ENCODE measurements around the gene IL27RA.

Gene IL27RA

DNA sequence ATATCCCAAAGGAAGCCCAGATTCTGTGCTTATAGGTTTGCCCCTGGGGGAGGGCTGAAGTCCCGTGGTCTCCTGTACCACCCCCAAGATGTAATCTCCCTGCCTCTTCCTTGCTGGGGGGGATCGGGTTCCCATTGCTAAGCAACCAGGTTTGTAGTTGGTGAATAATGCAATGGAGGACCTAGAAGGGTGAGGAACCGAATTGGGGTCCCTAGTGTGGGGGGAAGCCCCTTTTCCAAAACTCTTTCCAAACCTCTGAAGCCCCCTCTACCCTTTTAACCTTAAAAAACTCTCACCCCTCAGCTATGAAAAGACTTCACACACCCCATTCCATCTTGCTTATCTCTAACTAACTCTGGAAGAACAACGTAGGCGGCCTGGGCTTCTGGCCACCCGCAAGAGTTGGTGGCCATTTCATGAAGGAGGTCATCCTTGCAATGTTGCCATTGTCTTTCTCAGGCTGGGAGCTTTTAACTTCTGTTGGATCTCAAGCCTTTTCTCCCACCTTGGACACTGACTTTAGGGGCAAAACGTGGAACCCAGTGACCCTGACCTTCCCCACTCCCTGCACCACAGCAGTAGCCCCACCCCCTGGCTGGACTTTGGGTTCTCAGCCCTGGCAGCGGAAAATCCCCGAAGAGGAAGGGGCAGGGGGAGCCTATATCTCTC is 29.7 kb downstream of the IL27RA start:
- no peak for DNase-seq

DNA sequence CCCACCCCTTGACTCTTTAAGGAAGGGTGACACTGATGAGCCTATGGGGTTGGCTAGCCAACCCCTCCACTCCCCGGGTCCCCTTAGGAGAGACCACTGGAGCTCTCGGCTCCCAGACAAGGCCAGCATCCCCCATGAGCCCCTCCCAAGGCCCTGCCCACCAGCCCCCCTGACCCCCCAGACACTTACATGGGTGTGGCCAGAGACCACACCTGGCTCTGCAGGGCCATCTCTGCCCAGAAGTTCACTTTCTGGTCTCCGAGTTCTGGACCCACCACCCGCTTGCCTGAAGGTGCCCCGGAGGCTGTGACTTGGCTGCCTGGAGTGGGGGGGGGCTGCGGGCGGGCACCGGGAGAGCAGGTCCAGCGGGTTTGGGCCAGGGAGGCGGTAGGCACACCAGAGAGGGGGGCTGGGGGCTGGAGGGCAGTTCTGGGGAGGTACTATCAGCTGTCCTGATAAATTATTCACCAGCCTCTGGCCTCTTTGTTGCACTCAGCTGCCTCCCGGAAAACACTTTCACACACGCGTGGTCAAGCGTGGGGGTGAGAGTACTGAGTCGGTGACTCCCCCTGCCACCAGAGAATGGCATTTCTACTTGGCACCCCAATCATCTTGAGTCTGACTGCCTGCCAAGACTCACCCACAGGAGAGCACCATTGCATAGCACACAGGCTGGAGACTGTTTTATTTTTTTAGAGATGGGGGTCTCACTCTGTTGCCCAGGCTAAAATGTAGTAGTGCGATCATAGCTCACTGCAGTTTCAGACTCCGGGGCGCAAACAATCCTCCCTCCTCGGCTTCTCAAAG is 30.4 kb downstream of the IL27RA start, which contains the start of gene PALM3:
PALM3 (minus strand) TSS at position 326 of the 807 bp plus-strand sequence; CDS start at position 230, 96 bp downstream.
- DNase-seq, result no peak

DNA sequence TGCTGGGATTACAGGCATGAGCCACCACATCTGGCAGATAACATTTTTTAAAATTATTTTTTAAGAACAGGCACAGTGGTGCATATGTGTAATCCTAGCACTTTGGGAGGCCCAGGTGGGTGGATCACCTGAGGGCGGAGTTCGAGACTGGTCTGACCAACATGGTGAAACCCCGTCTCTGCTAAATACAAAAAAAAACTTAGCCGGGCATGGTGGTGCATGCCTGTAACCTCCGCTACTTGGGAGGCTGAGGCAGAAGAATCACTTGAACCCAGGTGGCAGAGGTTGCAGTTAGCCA is 30.9 kb downstream of the IL27RA start:
- DNase-seq, result no peak

DNA sequence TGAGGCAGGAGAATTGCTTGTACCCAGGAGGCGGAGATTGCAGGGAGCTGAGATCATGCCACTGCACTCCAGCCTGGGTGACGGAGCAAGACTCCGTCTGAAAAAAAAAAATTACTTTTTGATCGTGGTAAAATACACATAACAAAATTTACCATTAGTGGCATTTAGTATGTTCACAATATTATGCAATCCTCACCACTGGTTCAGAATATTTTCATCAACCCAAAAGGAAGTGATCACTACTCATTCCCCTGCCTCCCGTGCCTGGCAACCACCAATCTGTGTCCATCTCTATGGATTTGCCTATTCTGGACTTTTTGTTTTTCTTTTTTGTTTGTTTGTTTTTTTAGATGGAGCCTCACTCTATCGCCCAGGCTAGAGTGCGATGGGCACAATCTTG is 31.5 kb downstream of the IL27RA start:
- no peak for DNase-seq

DNA sequence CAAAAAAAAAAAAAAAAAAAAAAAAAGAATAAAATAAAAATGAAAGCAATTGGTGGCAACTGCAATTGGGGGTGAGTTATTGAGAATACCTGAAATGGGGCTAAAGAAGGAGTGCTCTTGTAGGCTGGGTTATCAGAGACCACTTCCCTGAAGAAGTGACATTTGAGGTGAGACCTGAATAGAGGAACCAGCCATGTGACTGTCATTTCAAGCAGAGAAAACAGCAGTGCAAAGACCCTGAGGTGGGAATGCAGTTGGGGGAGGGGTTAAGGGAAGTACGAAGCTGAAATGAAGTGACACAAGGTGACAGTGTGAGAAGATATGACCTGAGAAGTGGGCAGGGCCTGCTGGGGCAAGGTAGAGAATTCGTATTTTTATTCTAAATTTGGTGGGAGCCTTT is 34.6 kb downstream of the IL27RA start:
- DNase-seq, result no peak

DNA sequence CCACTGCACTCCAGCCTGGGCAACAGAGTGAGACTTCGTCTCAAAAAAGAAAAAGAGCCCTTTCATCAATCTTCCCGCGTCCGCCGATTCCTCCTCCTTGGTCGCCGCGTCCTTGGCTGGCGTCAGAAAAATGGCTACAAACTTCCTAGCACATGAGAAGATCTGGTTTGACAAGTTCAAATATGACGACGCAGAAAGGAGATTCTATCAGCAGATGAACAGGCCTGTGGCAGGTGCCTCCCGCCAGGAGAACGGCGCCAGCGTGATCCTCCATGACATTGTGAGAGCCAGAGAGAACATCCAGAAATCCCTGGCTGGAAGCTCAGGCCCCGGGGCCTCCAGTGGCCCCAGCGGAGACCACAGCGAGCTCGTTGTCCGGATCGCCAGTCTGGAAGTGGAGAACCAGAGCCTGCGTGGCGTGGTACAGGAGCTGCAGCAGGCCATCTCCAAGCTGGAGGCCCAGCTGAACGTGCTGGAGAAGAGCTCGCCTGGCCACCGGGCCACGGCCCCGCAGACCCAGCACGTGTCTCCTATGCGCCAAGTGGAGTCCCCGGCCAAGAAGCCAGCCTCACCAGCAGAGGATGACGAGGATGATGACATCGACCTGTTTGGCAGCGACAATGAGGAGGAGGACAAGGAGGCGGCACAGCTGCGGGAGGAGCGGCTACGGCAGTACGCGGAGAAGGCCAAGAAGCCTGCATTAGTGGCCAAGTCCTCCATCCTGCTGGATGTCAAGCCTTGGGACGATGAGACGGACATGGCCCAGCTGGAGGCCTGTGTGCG is 38.9 kb downstream of the IL27RA start:
- DNase-seq, result no peak

DNA sequence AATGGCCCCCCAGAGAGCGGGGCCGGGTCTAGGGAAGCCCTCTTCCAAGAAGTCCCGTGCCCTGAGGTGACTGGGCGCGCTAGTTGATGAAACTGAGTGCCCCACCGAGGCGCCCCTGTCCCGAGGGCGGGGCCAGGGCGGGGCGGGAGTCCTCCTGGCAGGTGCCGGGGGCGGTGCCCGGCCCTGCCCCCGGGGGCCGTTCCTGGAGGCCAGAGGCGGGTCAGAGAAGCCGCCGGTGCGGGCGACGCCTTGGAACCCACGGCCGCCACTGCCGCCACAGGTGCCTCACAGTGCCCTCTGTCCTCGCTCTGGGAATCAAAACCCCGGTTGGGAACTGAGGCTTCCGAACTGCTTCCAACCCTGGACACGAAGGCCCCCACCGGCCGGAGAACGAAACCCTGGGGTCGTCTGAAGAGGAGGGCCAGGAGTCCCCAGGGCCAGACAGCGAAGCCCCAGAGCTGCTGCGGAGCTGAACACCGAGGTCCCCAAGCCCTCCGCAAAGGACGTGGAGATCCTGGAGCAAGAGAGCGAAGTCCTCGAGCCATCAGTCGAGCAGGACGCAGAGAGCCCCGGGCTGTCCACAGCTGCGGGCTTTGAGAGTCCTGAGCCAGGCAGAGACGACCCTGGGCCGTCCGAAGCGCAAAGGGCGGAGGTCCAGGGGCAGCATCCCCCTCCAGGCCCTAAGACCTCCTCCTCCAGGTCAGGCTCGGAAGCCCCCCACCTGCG is 41.1 kb downstream of the IL27RA start, which contains the start of gene MISP3:
MISP3 (plus strand) TSS at position 252 of the 726 bp plus-strand sequence. CDS start 524 bp downstream, outside the sequence.
- peak; percentile 52 for DNase-seq

DNA sequence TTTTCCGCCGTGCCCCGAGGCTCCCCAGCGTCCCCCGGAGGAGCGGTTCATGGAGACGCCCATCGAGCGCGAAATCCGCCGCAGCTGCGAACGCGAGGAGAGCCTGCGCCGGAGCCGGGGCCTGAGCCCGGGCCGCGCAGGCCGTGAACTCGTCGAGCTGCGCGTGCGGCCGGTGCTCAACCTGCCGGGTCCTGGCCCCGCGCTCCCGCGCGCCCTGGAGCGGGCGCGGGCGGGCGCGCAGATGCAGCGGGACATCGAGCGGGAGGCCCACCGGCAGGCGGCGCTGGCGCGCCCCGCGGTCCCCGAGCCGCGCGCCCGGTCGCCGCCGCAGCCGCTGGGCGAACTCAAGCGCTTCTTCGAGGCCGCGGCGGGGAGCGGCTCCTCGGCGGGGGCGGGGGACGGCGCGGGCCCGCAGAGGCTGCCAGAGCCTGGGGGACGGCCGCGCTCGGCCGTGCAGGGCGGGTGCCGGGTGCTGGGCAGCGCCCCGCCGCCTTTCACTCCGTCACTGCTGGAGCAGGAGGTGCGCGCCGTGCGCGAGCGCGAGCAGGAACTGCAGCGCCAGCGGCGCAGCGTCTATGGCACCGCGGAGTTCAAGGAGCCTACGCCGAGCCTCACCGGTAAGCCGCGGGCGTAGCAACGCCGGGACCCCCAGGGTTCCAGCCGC is 41.8 kb downstream of the IL27RA start:
- peak; percentile 75 for DNase-seq

DNA sequence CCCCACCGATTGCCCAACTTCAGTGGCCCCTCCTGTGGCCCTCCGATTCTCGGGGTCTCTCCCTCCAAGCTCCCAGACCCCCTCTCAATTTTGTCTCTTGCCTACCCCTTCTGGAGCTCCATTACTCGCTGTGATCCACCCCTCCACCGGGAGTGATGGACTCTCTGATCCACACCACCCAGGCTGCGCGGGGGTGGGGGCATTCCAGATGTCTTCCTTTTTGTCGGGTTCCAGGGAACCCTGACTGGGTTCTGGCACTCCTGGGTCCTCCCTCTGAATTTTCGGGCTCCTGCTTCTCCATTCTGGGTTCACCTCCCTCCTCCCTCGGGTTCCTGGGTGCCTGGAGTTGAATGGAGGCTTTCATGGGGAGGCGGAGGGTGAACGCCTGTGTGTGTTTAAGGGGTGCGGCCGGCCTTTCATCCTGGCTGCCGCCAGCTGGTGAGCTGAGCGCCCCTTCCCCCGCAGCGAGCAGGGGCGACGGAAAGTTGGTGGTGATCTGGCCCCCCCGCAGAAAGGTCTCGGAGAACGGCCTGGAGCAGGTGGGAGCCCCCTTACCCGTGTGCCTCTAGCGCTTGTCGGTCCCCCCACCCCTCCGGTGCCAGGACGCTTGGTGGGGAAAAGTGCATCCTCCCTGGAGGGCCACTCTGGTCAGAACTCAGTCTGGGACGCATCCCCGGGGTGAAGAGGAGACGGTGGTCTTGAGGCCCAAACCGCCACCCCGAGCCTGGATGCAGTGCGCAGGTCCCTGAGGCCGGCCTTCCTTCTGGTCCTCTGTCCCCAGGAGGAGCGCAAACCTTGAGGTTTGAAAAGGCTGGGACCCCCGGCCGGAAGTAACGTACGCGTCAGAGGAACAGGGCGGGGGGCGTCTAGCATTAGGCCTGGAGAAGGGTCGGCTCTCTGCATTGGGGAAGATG is 42.6 kb downstream of the IL27RA start:
- DNase-seq, result peak; percentile 51

DNA sequence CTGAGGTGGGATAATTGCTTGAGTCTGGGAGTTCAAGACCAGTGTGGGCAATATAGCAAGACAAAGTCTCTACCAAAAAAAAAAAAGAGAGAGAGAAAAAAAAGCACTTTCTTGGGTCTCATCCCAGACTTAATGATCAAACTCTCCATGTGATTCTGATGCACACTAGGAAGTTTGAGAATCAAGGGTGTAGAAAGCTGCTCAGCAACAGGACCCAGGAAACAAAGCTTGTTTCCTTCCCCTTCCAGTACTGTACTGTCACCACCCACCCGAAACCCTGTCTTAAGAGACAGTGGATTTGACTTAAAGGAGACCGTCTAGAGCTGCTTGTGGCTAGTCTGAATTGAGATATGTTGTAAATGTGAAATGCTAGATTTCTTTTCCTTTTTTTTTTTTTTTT is 46.8 kb downstream of the IL27RA start:
- DNase-seq, result no peak

DNA sequence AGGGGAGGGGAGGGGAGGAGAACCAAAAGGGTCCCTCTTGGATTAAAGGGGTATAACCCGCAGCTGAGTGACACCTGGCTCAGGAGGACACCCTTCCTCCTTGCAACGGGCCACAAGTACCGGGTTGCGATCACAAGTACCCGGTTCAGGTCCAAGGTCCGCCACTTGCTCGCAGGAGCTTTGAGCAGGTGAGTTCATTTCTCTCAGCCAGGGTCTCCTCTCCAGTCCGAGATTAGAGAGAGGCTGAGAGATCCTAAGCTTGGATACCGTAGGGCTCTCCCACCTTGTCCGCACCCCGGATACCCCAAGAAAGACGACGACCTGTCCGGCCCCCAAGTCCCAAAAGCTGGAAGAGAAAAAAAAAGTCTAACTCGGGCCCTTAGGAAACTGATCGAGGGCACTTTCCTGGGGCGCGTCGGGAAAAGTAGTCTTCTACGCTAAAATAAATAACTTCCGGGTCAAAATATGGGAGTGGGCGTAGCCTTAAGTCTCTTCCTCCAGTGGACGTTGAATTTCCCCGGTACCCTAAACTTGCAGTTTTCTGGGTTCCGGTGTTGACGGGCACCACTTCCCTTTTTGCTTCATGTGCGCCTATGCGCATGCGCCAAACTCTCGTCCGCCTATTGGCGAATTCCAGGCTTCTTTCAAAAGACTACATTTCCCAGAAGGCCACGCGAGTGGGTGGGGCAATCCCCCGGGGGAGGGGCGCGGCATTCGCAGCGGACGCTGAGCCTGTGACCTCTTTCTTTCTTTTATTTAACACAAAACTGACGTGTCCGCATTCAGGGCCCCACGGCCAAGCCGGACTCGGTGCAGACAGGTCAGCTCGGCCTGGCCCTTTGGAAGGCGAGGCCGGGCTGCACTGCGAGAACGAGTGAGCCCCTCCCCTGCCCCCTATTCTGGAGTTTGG is 49.6 kb downstream of the IL27RA start:
- DNase-seq, result peak; percentile 100

DNA sequence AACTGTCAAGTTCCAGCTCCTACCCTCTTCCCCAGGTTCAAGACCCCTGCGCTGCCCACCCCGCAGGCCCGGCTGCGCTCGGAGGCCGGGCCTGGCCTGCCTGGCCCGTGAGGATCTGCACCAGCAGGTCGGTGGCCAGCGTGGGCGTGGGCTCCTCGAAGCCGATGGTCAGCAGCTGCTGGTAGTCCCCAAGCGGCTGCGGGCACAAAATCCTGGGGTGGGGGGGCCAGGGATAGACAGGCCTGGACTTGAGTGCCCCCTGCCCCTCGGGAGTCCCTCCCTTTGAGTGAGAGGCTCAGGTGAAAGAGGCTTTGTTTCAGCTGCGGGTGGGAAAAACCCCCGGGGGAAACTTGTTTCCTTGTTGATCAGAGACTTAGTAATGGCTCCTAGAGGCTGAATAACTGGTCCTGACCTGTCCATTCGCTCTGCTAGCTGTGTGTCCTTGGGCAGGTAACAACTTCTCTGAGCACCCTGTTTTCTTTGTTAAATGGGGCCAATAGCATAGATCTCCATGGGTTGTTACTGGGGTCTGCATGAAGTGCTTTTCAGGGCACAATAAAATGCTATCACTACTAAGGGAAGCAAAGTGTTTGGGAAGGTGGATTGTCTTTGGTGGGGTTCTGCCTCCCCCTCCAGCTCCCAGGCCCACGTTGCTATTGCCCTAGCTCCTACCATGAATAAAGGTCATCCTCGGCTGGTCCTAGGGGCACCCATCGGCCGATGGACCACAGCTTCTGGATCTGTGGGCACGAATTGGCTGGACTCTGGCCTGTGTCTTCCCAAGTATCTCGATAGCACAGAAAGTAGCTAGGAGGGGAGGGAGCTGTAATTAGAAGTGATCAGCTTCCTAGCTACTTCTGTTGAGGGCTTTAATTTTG is 50.5 kb downstream of the IL27RA start:
- no peak for DNase-seq

DNA sequence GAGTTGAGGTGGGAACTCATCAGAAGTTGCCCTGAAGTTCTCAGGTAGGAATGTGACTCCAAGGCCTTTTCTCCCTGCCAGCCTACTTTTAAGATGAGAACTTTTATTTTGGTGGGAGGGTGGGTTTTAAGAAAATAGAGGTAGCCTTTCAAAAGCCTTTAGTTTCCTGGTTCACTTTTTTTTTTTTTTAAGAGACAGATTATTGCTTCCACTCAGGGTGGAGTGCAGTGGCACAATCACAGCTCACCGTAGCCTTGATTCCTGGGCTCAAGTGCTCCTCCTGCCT is 51.1 kb downstream of the IL27RA start:
- DNase-seq, result no peak

DNA sequence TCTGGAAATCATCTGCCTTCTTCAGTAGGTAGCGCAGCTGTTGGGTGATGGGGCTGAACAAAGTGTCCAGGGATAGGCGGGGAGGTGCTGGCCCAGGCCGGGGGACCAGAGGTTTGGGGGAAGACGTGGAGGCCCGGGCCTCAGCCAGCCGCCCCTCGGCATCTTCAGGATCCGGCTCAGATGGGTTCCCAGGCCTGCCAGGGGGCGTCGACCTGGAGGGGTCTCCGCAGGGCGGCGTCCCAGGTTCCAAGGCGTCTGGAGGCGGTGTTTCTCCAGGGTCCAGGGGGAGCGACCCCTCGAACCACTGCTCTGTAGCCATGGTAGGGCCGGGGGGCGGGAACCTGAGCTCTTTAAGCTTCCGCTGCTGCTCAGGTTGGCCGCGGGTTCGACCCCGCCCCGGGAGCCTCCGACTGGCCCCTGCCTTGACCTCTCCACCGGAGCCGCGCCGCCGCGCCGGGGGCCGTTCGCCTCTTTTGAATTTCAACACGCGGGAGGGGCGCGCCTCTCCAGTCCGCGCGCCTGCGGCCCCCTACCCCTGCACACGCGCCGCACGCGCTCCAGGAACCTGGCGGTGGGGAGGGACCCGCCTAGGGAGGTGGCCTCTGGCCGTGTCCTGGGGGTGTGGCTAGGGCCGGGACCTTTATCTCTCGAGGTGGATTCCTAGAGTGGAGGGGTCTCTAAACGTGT is 53.9 kb downstream of the IL27RA start, which contains the start of gene C19orf67:
C19orf67 (minus strand) TSS at position 475 of the 687 bp plus-strand sequence; CDS start at position 319, 156 bp downstream.
- DNase-seq, result no peak

DNA sequence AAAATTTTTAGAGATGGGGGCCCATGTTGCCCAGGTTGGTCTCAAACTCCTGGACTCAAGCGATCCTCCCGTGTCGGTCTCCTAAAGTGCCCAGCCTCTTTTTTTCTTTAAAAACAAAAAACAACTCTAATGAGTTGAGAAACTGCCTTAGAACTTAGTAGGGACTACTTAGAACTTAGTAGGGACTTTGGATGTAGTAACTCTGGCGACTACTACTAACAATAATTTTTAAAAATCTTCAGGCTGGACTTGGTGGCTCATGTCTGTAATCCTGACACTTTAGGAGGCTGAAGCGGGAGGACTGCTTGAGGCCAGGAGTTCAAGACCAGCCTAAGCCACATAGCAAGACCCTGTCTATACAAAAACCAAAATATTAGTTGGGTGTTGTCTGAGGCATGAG is 54.5 kb downstream of the IL27RA start:
- DNase-seq, result no peak

DNA sequence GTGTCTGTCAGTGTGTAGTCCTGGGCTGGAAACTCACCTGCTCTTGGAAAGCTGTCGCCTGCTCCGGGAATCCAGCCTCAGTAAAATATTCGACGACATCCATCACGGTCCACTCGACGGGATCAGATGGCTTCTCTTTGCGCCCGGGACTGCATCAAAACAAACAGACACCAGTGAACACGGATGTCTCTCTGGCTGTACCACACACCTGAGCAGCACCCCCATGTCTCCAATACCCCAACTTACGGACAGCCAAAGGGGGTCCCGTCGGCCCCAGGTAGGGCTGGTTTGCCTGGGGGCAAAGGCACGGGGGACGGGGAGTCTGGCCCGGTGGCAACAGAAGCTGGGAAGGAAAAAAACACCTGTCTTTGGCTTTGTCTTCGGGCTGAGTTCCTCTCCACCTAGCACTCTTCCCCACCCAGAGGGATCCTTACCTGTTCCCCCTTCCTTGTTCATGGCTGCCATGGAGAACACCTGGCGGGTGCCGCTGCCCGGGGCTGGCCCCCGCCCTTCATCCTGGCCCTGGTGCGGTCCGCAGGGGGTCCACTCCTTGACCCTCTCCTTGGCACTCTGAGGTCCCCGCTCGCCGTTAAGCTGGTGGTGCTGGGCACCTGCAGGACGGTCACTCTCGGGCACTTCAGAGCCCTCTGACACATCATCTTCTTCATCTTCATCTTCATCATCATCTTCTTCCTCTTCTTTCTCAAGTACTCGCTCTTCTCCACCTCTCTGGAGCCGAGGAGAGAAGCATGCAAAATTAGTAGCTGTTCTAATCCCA is 57.3 kb downstream of the IL27RA start:
- DNase-seq, result no peak

DNA sequence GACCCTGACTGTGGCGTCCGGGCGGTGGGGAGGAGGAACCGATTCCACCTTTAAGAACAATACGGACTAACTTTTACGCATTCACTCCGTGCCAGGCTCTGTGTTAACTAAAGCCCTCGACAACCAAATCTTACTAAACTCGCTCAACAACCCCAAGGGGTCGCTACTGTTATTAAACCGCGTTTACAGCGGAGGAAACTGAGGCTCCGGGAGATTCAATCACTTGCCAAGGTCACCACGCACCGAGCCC is 57.8 kb downstream of the IL27RA start:
- DNase-seq, result no peak

Measured in EL (cell line).